Skeletal muscle tissue (tissue), 4 donors: Measurements from ENCODE around the gene IQCK. TPM values are rescaled to one million over a fixed set of nuclear protein-coding genes. Genes with fewer than 3 reads are reported as not detected.
A peak's percentile ranks its signal among the peaks of the same experiment; 100 is the strongest.

Source experiments
- H3K27ac ChIP-seq: one replicate; pipeline ENCODE4 v1.7.0; 2013; ENCODE audit warnings: mild to moderate bottlenecking, low read depth, low read length, inconsistent platforms
- H3K27me3 ChIP-seq, 3 donors: one replicate each; pipeline ENCODE4 v1.7.0; 2013; ENCODE audit warnings: low read length in 3 of 3; ENCODE audit not compliant: control insufficient read depth in 3 of 3, insufficient read depth in 3 of 3
- H3K36me3 ChIP-seq, 3 donors: one replicate each; pipeline ENCODE4 v1.7.0; 2013; ENCODE audit warnings: low read length in 3 of 3; ENCODE audit not compliant: control insufficient read depth in 3 of 3, insufficient read depth in 3 of 3
- H3K4me1 ChIP-seq, 3 donors: one replicate each; pipeline ENCODE4 v1.7.0; 2013; ENCODE audit warnings: low read length in 3 of 3, mild to moderate bottlenecking in 3 of 3; ENCODE audit not compliant: control insufficient read depth in 3 of 3, insufficient read depth in 3 of 3
- H3K4me3 ChIP-seq, 3 donors: one replicate each; pipeline ENCODE4 v1.7.0; 2013; ENCODE audit warnings: low read length in 3 of 3
- H3K9ac ChIP-seq, 3 donors: one replicate each; pipeline ENCODE4 v1.7.0; 2013; ENCODE audit warnings: low read length in 3 of 3, mild to moderate bottlenecking in 3 of 3, moderate library complexity in 2 of 3, low read depth in 1 of 3
- H3K9me3 ChIP-seq, 3 donors: one replicate each; pipeline ENCODE4 v1.7.0; 2013; ENCODE audit warnings: low read length in 3 of 3; ENCODE audit not compliant: control insufficient read depth in 3 of 3
- total RNA-seq: library from RNA; depleted of rRNA; stranded (reverse); fragments of >200 nt; gene quantifications from one replicate; pipeline ENCODE4 v1.2.3, GENCODE V29; 2014
- donor health status: Osteomylitis.

The IQCK gene
- total RNA-seq, 1 donor from 2014 or later = 10.4 TPM

- Histone ChIP-seq H3K9ac (no peak overlapping the region), H3K4me1 (peaks cover 11 to 20% (median 14%) of the 10 kb centered on the region in 3 donors), H3K9me3 (no peaks in the 10 kb centered on the region), H3K36me3 (peaks cover 3 to 10% (median 4%) of the 10 kb centered on the region in 3 donors), H3K4me3 (no peak overlapping the region), H3K27ac (no peak overlapping the region), H3K27me3 (no peaks in the 10 kb centered on the region)
Measured at GRCh38 chr16:19853132-19853741, 135.2 kb downstream of the IQCK start.

DNA sequence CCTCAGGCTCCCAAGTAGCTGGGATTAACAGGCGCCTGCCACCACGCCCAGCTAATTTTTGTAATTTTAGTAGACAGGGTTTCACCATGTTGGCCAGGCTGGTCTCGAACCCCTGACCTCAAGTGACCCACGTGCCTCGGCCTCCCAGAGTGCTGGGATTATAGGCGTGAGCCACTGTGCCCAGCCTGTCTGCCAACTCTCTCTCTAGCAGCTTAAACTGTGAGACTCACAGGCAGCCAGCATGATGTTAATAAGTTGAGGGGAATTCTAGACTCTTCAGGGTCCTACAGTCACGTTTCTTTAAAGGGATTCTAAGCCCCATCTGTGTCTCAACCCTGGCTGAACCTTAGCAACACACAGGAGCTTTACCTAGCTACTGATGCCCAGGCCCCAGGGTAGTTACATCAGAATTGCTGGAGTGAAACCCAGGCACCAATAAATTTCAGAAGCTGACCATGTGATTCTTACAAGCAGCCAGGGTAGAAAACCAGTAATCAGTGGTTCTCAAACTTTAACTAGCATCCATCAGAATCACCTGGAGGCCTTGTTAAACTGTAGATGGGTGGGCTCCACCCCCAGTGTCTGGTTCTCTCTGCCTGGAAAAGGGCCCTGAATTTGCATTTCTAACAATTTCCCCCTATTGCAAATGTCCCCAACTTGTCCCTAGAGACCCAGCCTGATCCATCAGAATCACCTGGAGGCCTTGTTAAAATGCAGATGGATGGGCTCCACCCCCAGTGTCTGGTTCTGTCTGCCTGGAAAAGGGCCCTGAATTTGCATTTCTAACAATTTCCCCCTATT lies 135.9 kb downstream of the IQCK start:
- H3K36me3 ChIP-seq = peaks cover 4 to 12% (median 8%) of the 10 kb centered on the region in 3 donors
- no peak overlapping the region for H3K27ac ChIP-seq
- no peak overlapping the region for H3K4me3 ChIP-seq
- H3K4me1 ChIP-seq = peaks cover 11 to 20% (median 14%) of the 10 kb centered on the region in 3 donors
- H3K9me3 ChIP-seq = no peaks in the 10 kb centered on the region
- H3K27me3 ChIP-seq = no peaks in the 10 kb centered on the region
- no peak overlapping the region for H3K9ac ChIP-seq

GRCh38 chr16:19854543-19854876 lies 136.4 kb downstream of the IQCK start:
- H3K9me3 ChIP-seq = no peaks in the 10 kb centered on the region
- H3K4me3 ChIP-seq = no peak overlapping the region
- peaks cover 8 to 17% (median 11%) of the 10 kb centered on the region in 3 donors for H3K36me3 ChIP-seq
- no peak overlapping the region for H3K27ac ChIP-seq
- H3K27me3 ChIP-seq = no peaks in the 10 kb centered on the region
- no peak overlapping the region for H3K9ac ChIP-seq
- peaks cover 11 to 23% (median 15%) of the 10 kb centered on the region in 3 donors for H3K4me1 ChIP-seq

DNA sequence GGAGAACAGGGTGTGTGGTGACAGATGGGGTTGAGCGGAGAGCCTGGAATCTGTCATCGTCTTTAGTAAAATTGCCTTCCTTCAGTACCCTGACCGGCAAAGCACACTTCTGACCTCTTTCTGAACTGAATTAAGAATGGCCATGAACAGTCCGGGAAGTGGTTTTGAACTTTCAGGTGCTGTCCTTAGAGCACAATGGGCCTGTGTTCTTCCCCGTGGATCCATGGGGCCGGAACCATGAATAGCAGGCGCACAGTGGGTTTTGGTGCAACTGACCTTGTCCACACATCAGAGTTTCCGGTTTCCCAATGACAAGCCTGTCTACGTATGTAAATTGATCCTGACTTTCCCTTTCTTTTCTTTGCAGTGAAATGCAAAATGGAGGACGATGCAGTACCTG lies 138.0 kb downstream of the IQCK start:
- Histone ChIP-seq H3K36me3 (peaks cover 13 to 23% (median 23%) of the 10 kb centered on the region in 3 donors), H3K27ac (no peak overlapping the region)

GRCh38 chr16:19857593-19858339 lies 139.7 kb downstream of the IQCK start:
- Histone ChIP-seq H3K27ac (no peak overlapping the region), H3K36me3 (peaks cover 17 to 28% (median 26%) of the 10 kb centered on the region in 3 donors), H3K9me3 (no peaks in the 10 kb centered on the region)

More for the DNA sequence above, 138.0 kb downstream of the IQCK start:
- Histone ChIP-seq H3K9me3 (no peaks in the 10 kb centered on the region), H3K27me3 (no peaks in the 10 kb centered on the region), H3K4me1 (peaks cover 20 to 35% (median 29%) of the 10 kb centered on the region in 3 donors), H3K9ac (no peak overlapping the region), H3K4me3 (no peak overlapping the region)

DNA sequence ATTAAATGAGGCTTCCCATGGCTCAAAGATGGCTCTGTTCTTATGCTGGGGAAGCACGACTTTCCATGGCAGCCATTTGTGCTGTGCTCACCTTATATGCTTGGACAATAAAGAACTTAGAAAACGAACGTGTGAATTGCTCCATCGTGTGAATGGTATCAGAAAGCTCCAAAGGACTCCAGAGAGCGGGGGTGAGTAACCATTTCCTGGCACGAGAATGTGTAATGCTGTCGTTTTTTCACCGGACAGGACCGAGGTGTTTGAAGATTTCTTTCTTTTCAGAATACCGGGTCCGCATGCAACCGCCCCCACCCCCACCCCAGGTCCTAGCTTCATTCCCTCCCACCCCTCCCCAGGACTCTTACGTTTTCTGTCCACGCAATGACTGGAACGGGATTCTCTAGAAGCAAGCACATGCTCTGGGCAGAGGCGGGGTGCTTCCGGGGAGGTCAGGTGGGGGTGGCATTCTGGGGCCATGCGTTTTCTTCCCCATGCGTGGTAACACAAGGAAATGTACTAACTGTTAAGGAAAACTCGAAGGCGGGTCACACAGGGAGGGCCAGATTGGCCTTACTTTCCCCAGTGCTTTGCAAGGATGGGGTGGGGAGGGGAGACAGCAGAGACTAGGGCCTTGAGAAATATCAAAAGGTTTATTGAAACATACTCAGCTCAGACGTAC lies 140.4 kb downstream of the IQCK start:
- Histone ChIP-seq H3K27me3 (no peaks in the 10 kb centered on the region), H3K27ac (no peak overlapping the region), H3K4me1 (peaks cover 18 to 35% (median 30%) of the 10 kb centered on the region in 3 donors), H3K9ac (no peak overlapping the region), H3K9me3 (no peaks in the 10 kb centered on the region), H3K36me3 (peaks cover 17 to 28% (median 26%) of the 10 kb centered on the region in 3 donors), H3K4me3 (no peak overlapping the region)

More at GRCh38 chr16:19857593-19858339, 139.7 kb downstream of the IQCK start:
- Histone ChIP-seq H3K9ac (peak overlapping the region in 1 of 3 donors; percentile 23), H3K4me1 (peaks cover 18 to 37% (median 27%) of the 10 kb centered on the region in 3 donors), H3K4me3 (no peak overlapping the region), H3K27me3 (no peaks in the 10 kb centered on the region)

DNA sequence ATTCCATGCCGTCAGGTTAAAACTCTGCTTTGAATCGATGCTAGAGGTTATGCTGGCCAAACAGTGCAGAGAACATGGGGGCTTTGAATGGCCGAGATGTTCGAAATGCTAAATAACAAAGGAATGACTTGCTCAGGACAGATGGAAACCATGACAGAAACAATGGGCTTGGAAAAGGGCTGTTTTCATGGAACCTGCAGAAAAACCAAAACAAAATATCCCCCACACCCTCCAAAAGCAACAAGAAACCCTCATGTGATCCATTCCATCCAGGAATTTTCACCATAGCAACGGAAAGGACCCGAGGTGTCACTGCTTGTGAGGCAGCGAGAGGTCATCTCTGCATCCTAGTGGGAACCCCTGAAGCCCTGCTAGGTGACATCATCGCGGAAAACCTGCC lies 141.1 kb downstream of the IQCK start:
- H3K27me3 ChIP-seq = no peaks in the 10 kb centered on the region
- H3K9me3 ChIP-seq = no peaks in the 10 kb centered on the region
- no peak overlapping the region for H3K9ac ChIP-seq
- no peak overlapping the region for H3K27ac ChIP-seq
- peaks cover 17 to 28% (median 26%) of the 10 kb centered on the region in 3 donors for H3K36me3 ChIP-seq
- no peak overlapping the region for H3K4me3 ChIP-seq
- H3K4me1 ChIP-seq = peaks cover 20 to 38% (median 33%) of the 10 kb centered on the region in 3 donors

- no peak overlapping the region for H3K4me3 ChIP-seq
- H3K4me1 ChIP-seq = peaks cover 25 to 38% (median 38%) of the 10 kb centered on the region in 3 donors
- H3K9me3 ChIP-seq = no peaks in the 10 kb centered on the region
- H3K27ac ChIP-seq = peak overlapping the region; percentile 54
- no peaks in the 10 kb centered on the region for H3K27me3 ChIP-seq
- H3K36me3 ChIP-seq = peaks cover 17 to 28% (median 26%) of the 10 kb centered on the region in 3 donors
- H3K9ac ChIP-seq = peak overlapping the region in 1 of 3 donors; percentile 55
Measured at GRCh38 chr16:19859603-19860002, 141.5 kb downstream of the IQCK start.

DNA sequence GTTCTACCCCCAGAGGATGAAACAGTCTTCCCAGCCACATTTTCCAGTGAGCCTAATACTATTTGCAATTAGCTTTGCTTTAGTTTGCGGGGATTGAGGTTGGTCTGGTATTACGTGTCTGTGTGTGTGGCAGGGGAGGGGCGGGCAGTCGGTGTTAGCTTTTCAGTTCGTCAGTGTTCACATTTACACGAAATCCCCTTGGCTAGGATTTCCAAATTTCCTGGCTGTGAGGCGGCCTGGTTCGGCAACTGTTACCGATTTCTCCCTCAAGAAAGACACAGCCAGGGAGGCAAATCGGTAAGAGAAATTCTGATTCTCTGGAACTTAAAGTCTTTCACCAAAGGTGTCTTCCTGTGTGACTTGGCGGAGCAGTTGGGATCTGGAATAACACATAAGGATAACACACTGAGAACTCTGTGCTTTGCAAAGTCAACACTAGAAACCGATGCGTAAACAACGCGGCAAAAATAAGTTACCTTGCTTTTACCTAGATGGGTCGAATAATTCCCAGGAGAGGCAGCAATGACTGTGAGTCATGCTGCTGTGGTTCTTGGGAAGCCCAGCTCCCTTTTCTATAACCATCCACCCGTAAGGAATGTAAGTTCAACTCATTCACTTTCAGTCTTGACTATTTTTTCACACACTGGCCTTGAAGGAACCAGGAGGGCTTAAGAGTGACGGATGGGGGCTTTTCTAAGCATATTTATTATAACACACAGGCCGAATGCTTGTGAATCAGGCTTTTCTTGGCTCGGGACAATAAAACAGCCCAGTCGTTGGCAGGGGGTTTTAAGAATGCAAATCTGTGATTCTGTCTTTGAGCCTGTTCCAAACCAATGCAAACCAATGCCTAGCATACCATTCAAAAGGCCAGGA lies 142.3 kb downstream of the IQCK start:
- Histone ChIP-seq H3K4me3 (peak overlapping the region in 1 of 3 donors; percentile 17), H3K36me3 (peaks cover 17 to 28% (median 25%) of the 10 kb centered on the region in 3 donors), H3K9me3 (no peaks in the 10 kb centered on the region), H3K4me1 (peaks cover 25 to 44% (median 42%) of the 10 kb centered on the region in 3 donors), H3K9ac (peak overlapping the region; percentile 7 to 58 (median 55)), H3K27me3 (no peaks in the 10 kb centered on the region), H3K27ac (peak overlapping the region; percentile 54)
